Epithelial cell of prostate (primary cell): ENCODE results near the gene NMT1.
A peak's percentile ranks its signal among the peaks of the same experiment; 100 is the strongest.

Source experiments
- DNase-seq: peaks from one replicate; pipeline ENCODE4 v3.0.0-alpha.2; 2011; ENCODE audit warnings: low read depth, low spot score
- H3K27ac ChIP-seq: fragments of 450-650 bp; 2 replicates; pipeline ENCODE4 v1.5.1; 2017; ENCODE audit warnings: mild to moderate bottlenecking

The NMT1 gene

DNA sequence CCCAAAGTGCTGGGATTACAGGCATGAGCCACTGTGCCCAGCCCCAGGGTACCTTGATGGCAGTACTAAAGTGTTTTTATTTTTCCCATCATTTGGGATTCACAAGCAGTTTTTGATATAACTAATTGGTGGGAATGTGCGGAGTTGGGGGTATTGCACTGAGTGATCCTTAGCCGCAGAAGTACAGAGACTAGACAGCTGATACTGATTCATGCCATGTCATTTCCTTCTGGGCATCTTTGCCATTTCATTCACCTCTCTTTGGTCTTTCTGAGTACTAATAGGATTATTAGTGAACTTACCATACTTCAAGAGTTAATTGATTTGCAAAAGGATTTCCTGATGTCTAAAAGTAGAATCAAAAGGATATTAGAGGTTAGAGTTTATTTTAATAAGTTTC lies 9.7 kb downstream of the NMT1 start:
- DNase-seq = no peak
- peak overlapping the region; percentile 37 for H3K27ac ChIP-seq

- H3K27ac ChIP-seq = peak overlapping the region; percentile 55
- no peak for DNase-seq
Measured at GRCh38 chr17:45073414-45074070, 12.4 kb downstream of the NMT1 start.

- no peak for DNase-seq
- H3K27ac ChIP-seq = no peak overlapping the region
Measured at GRCh38 chr17:45077643-45078042, 16.5 kb downstream of the NMT1 start.

- no peak for DNase-seq
Measured at GRCh38 chr17:45081047-45081703, 20.1 kb downstream of the NMT1 start.

DNA sequence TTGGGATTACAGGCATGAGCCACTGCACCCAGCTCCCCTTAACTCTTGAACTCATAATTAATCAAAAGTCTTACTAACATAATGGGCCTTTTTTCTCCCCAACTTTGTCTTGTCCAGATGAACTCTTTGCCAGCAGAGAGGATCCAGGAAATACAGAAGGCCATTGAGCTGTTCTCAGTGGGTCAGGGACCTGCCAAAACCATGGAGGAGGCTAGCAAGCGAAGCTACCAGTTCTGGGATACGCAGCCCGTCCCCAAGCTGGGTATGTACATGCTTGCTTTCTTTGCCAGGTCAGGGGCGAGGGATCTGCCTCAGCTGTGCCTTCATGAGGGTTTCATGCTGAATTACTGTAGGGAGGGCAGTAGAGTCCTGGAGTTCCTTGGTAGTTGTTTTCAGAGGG lies 25.3 kb downstream of the NMT1 start:
- DNase-seq = no peak
- H3K27ac ChIP-seq = no peak overlapping the region

More at GRCh38 chr17:45081047-45081703, 20.1 kb downstream of the NMT1 start:
- no peak overlapping the region for H3K27ac ChIP-seq

GRCh38 chr17:45086865-45087503 lies 25.9 kb downstream of the NMT1 start:
- DNase-seq = no peak
- no peak overlapping the region for H3K27ac ChIP-seq

- DNase-seq = no peak
- no peak overlapping the region for H3K27ac ChIP-seq
Measured at GRCh38 chr17:45087504-45087975, 26.4 kb downstream of the NMT1 start.

GRCh38 chr17:45087978-45088377 lies 26.9 kb downstream of the NMT1 start:
- no peak overlapping the region for H3K27ac ChIP-seq
- no peak for DNase-seq

DNA sequence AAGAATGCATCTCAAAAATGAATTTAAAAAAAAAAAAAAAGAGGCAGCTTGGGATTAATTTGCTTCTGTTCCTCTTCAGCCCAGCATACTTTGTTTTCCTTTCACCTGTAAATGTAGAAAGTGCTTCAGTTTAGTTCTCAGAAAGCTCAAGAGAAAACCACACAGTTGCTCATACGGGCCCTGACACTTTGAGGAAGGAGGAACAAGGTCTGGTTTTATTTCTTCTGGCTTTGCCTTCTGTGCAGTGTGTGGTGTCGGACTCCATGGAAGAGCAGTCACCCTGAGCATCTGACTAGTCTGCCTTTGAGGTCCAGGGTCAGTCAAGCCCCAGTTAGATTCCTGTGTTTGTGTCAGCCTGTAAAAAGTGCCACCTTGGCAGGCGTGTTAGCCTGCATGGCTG lies 27.6 kb downstream of the NMT1 start:
- H3K27ac ChIP-seq = no peak overlapping the region
- no peak for DNase-seq

GRCh38 chr17:45090711-45091110 lies 29.6 kb downstream of the NMT1 start:
- DNase-seq = no peak
- no peak overlapping the region for H3K27ac ChIP-seq

DNA sequence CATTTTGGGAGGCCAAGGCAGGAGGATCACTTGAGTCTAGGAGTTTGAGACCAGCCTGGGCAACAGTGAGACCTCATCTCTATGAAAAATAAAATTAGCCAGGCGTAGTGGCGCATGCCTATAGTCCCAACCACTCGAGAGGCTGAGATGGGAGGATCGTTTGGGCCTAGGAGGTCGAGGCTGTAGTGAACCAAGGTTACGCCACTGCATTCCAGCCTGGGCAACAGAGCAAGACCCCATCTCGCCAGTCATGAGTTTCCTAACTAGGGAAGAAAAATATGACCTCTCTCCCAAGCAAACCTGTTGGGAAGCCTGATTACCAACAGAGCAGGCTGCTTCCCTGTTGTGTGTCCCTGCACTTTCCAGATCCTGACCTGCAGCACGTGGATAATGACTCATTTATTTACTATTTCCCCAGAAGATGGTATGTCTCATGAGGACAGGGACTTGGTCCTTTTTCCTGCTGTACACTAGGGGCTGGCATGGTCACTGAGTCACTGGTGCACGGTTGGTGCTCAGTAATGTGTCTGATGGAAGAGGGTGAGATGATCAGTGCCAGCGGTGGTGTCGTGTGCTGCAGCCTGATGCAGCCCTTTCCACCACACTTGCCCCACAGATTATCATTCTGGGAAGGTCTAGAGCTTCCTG lies 30.8 kb downstream of the NMT1 start:
- no peak for DNase-seq
- H3K27ac ChIP-seq = peak overlapping the region; percentile 77

GRCh38 chr17:45092911-45093430 lies 31.9 kb downstream of the NMT1 start:
- peak overlapping the region; percentile 77 for H3K27ac ChIP-seq
- peak; percentile 86 for DNase-seq

DNA sequence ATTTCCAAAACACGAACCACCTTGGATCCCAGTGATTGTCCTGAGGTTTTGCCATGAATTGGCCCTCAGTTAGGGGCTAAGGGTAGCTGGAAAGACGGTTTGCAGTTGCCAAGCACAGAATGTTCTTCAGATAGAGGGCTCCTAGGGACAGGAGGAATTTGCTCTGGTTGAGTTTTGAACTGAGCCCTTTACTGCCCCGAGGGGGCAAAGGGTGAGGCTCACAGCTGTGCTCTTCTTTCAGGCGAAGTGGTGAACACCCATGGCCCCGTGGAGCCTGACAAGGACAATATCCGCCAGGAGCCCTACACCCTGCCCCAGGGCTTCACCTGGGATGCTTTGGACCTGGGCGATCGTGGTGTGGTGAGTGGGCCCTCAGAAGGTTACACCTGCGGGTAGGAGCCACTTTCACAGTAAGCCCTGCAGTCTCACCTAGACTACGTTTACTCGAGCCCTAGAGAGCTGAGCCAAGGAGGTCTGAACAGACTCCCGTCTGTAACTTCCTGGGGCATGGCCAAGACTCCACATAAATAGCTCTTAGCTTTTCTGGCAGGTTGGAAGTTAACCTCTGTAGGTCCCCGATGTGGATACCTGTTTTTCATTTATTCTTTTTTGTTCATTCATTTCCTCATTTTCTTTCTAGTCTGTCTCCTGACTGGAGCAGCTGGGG lies 32.5 kb downstream of the NMT1 start:
- DNase-seq = no peak
- peak overlapping the region; percentile 77 for H3K27ac ChIP-seq

DNA sequence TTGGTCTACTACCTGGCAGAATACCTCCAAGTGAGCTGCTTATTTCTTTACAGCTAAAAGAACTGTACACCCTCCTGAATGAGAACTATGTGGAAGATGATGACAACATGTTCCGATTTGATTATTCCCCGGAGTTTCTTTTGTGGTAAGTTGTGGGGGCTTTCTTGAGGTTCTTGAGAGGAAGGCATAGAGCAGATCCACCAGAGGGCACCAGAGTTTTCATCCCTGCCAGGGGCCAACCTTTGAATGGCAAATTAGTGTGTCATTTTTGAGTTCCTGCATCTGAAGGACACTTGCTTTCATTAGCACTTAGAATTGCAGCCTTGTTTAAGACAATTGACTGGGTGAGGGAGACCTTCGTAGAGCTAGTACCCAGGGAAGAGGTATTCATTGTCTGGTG lies 35.0 kb downstream of the NMT1 start:
- no peak for DNase-seq
- no peak overlapping the region for H3K27ac ChIP-seq

- H3K27ac ChIP-seq = no peak overlapping the region
- no peak for DNase-seq
Measured at GRCh38 chr17:45096926-45097325, 35.8 kb downstream of the NMT1 start.

DNA sequence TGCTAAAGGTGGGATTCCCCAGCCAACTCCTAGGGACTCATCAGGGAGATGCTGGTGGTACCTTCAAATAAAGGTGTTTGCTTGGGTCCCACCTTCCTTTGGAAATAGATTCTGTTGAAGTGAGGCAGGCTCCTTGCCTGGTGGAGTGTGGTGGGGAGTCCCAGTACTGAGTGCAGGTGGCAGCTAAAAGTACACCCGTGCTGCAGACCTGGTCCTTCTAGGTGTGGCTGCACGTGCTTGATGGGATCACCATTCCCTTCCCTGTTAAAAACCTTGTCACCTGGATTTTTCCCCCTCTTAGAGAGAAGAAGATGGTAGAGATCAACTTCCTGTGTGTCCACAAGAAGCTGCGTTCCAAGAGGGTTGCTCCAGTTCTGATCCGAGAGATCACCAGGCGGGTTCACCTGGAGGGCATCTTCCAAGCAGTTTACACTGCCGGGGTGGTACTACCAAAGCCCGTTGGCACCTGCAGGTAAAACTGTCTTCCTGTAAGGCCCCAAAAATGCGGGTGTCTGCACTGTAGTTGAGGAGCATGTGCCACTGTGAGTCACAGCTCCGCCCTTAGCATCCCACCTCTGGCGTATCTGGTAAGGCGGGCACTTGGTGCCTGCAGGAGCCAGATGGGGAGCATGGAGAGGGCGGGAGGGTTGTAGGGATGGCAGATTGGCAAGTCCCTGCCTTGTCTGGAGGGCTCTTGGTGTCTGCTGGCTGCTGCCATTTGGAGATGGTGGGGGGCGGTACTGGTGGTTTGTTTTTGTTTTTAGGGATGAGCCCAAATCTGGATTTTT lies 37.2 kb downstream of the NMT1 start:
- no peak for DNase-seq
- H3K27ac ChIP-seq = no peak overlapping the region

DNA sequence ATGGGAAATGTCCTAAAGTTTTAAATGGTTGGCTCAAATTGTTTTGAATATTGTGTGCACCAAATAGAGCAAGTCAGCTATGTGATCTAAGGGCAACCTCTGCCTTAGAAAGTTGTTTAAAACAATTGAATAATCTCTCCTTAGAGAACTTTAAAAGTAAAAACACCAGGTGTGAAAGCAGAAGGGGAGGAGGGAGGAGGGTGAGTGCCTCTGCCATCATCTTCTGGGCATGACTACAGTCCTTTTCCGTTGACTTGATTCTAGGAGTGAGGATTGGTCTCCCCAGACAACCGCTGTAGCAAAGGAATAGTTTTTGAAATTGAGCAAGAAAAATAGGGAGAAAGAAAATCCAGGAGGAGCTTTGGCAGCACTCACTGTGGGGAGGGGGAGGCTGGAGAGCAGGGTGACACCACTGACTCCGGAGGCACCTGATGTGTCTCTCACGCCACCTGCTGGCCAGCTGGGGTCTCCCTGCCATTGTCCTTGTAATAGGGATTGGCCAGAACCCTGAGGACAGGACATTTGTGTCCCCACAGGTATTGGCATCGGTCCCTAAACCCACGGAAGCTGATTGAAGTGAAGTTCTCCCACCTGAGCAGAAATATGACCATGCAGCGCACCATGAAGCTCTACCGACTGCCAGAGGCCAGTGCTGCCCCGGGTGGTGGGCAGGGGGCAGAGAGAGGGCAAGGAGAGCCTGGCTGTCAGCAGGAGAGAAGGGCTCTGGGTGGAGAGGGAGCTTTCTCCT lies 37.9 kb downstream of the NMT1 start:
- H3K27ac ChIP-seq = no peak overlapping the region
- peak; percentile 24 for DNase-seq

- no peak for DNase-seq
- H3K27ac ChIP-seq = peak overlapping the region; percentile 27
Measured at GRCh38 chr17:45101546-45101882, 40.4 kb downstream of the NMT1 start.
